GM21619 (cell line): ENCODE data around the gene MYO10.
A peak's percentile ranks its signal among the peaks of the same experiment; 100 is the strongest.

Experiments used
- ATAC-seq: cut with Tn5 transposase; IDR thresholded peaks from one replicate; pipeline ENCODE4 v1.9.1; 2021; ENCODE audit not compliant: unreplicated experiment

MYO10 gene

DNA sequence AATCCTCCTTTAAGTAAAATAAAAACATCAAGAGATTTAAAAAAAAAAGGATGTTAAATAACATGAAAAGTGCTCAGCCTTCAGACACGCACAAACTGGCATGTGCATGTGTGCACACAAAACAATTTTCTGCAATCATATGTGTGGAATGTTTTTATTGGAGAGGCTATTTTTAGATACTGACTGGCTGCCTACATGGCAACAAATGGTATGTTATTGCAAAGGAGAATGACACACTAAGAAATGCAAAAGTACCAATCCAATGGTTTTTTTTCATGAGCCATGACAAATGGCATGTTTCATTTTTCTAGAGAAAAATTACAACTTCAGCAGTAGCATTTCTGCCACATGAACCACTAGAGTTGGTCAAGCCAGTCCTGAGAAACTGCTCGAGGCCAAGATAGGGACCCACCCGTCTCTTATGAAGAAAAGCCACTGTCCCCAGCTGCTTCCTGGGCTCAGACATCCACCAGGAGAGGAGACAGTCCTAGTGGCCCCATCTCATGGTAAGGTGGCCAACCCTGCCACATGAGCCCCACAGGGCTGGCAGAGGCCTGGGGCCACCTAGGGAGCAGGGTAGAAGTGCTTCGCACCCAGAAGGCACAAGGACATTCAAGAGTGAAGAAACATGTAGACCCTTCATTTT is 116.4 kb downstream of the MYO10 start:
- no peak for ATAC-seq

DNA sequence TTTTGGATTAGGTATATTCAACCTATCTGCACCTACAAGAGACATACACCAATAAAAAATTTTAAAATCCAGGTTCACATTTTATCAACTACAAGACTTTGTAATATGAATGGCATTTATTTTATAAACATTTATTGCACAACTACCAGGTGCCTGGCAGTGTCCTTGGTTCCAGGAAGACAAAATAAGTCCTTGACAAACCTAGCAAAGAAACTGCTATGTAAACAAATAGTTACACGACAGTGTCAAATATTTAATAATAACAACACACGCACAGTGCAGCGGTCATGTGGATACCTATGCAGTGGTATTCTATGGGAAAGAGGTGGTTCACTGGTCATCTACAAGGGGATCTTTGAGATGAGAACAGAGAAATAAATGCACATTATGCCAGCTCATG is 120.7 kb downstream of the MYO10 start:
- no peak for ATAC-seq

DNA sequence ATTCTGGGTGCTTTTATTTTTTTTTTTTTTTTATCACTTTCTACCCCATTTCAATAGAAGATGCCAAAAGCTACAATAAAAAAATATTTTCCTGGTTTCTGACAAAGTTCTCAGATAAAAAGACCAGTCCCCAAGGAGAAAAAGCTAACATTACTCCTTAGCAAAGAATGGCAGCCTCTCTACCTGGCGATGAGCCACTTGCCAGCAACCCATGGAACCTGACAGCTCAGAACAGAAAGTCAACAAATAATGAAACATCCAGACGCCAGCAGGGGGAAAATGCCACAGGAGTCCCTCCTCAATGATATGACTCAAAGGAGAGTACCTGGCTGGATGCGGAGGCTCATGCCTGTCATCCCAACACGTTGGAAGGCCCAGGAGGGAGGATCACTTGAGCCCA is 123.2 kb downstream of the MYO10 start:
- ATAC-seq: no peak

DNA sequence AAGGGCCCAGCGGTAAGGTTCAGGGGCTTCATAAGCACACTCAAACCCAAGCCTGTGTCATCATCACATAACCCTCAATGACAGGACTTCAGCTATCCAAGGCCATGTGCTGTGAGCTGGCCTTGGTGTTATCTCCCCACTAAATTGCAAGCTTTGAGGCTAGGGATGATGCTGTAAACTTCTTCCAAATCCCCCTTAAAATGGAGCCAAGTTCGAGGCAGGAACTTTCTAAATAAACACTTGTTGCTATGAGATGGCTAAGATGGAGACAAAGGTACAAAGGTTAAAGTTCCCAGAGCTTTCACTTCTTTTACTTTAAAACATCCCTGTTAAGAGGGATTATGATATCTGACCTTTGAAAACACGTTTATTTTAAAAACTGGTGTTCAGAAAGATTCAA is 123.6 kb downstream of the MYO10 start:
- no peak for ATAC-seq

DNA sequence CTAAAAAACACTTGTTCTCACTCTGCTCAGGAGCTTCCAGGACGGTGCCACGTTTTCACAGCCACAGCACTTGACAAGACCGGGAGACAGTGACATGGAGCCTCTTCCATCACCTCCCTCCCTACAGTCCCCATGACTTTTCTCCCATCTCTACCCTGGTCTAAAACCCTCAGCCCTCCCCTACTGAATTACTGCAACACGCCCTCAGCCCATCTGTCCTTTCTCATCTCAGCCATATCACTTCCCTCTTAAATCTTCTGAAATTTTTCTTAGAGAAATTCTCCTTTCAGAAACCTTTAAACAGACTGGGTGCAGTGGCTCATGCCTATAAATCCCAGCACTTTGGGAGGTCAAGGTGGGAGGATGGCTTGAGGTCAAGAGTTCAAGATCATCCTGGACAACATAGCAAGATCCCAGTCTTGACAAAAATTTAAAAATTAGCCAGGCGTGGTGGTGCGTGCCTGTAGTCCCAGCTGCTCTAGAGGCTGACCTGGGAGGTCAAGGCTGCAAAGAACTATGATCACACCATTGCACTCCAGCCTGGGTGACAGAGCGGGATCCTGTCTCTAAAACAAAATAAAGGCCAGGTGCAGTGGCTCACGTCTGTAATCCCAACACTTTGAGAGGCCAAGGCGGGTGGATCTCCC is 125.8 kb downstream of the MYO10 start:
- no peak for ATAC-seq

DNA sequence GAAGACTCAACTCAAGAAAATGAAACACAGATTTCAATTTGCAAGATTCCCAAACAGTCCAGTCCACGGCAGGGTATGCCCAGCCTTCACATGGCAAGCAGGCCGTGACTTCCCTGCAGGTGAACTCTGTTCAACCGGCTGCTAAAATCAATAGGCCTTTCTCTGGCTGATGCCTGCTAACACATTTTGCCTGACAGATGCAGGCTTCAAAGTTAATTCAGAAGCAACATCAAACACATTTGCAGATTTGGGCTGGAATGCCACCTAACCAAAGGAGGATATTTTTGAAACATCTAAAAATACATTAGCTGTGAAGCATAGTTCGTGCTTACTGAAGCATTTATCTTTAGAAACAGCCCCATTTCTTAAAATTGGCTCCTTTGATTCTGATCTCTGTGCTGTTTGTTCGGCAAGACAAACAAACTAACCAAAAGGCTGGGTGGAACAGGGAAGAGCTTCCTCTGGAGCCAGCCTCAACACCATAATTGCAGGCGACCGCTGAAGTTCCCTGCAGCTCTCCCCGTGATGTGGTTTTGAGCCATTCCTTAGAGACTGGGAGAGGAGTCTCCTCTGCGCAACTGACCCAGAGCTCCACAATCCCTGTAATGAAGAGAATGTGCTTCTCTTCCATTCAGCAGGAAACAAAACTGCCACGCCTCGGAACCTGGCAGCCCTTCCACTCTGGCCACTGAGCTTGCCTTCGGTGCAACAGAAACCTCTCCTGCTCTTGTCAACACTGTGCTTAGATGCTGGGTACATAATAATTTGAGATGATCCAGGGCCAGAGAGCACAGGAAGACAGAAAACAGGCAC is 126.5 kb downstream of the MYO10 start:
- no peak for ATAC-seq

- no peak for ATAC-seq
Observed at GRCh38 chr5:16809010-16809394, 127.1 kb downstream of the MYO10 start.

- no peak for ATAC-seq
Observed at GRCh38 chr5:16808021-16808420, 128.1 kb downstream of the MYO10 start.

GRCh38 chr5:16807547-16807864 is 128.6 kb downstream of the MYO10 start:
- ATAC-seq: no peak

GRCh38 chr5:16806711-16807546 is 129.2 kb downstream of the MYO10 start:
- no peak for ATAC-seq

- no peak for ATAC-seq
Observed at GRCh38 chr5:16805486-16805885, 130.6 kb downstream of the MYO10 start.

DNA sequence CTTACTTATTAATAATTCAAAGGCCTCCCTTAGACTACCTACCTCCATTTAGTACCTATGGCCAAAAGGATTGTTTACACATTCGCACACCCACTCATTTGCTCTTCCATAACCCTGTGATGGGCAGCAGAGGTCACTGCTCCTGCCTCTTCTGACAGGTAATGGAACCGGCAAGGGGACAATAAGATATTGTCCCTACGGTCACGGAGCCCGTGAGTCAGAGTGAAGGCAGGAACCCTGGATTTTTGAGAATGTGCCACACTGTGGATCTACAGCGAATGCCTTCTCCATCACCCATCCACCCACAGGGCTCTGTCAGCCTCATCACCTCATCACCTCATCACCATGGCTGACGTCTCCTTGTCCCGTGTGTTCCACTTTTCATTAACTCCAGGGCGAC is 132.3 kb downstream of the MYO10 start:
- ATAC-seq: no peak

DNA sequence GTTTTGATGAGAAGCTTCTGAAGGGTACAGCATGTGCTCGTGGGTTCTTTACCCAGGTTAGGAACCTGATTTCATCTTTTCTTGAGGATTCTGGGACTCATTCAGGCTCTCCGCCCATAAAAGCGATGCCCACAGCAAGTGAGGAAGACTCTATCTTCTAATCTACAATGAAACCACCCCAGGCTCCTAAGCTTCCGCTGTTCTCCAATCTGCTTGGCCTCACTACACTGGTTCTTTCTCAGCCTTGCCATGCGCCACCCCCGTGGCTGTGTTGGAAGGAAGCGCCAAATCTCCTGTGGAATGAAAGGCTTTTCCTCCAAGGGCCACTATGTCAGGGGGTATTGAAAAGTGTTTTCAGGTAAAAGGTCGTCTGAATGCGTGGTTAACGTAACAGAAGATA is 135.6 kb downstream of the MYO10 start:
- no peak for ATAC-seq

GRCh38 chr5:16799796-16800195 is 136.3 kb downstream of the MYO10 start:
- ATAC-seq: no peak

DNA sequence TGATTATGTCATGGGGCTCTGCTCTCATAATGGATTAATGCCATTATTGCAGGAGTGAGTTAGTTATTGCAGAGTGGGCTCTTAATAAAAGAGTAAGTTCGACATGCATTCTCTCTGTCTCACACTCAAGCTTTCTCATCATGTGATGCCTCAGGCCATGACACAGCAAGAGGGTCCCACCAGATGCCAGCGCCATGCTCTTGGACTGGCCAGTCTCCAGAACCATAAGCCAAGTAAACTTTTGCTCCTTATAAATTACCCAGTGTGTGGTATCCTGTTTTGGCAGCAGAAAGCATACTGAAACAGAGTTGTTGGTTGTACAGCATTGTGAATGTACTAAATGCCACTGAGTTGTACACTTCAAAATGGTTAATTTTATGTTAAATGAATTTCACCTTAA is 138.1 kb downstream of the MYO10 start:
- ATAC-seq: no peak

DNA sequence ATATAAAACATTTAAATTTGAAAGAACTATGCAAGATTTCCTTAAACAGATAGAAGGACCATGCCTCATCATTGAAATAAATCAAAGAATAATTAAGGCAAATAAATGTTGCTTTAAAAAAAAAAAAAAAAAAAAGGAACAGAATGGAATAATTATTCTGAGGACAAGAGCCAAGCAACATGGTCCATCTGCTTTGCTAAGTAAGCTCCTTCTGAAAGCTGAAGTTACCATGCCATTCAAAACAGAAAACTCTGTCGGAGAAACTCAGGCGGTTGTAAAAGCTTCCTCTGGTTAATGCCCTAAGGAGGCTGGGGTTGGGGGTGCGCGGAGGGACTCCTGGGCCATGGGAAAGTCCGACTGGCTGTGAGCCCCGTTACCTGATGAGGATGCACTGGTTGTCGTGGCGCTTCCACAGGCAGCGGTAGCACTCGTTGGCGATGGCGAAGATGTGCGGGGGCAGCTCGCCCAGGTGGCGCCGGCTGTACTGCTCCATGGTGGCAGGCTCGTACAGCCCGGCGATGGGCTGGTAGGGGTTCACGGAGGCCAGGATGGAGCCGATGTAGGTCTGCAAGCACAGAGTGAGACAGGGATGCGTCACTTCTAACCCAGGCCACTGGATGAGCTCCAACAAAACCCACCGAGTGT is 141.7 kb downstream of the MYO10 start:
- no peak for ATAC-seq

DNA sequence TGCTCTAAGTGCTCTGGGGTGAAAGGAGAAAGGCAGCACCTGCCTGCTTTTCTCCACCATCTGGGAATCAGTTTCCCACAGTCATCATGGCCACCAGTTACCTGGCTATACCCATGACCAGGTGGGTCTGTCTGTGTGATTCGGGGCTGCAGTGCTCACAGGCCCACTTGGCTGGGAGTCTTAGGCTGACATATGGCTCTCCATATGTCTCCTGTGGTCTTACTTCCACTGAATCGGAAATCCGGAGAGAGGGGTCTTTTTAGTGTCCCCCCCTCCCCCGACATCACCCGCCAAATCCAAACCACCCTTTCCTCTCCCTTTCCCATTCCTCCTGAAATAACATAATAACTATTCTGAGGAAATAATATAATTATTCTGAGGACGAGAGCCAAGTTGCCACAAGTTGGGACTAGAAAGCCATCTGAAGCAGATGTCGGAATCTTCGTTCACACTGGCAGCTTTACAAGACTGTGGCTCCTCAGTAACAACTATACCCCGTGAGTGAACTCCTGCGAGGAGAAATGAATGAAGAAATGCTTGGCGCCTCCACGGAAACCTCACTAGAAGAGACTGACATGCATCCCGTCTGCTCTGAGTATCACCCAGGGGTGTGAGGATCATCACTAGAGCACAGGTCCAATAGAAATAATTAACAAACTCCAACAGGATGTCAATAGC is 143.4 kb downstream of the MYO10 start:
- ATAC-seq: no peak

GRCh38 chr5:16791904-16792597 is 144.0 kb downstream of the MYO10 start:
- ATAC-seq: no peak

DNA sequence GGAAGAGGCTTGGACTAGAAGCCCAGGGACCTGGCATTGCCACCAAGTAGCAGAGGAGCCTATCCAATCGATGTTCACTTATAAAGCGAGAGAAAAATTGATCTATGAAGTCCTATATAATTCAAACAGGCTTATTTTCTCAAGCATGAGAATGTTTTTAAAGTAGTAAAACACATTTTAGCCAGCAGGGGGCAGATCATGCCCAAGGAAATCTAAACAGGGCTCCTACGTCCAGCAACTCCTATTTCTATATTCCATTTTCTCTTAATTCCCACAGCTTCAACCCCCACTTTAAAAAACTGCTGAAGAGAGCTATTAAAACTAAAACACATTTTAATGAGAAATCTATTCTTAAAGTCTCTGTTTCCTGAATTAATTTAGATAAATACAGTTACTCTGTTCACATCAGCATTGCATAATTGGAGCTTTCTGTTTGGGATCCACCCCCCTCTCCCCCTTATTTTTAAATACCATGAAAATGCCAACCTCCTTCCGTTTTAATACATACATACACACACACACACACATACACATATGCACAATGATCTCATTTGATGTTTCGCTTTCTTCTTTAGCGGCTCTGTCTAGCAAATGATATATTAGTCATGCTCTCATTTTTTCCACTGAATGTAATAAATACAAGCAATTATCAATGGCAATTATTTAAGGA is 144.9 kb downstream of the MYO10 start:
- ATAC-seq: peak; percentile 48
